ENCODE measurements around the gene TREML2. TPM values are rescaled to one million over a fixed set of nuclear protein-coding genes. Genes with fewer than 3 reads are reported as not detected.

The TREML2 gene
- total RNA-seq, 1 donor, result not detected

DNA sequence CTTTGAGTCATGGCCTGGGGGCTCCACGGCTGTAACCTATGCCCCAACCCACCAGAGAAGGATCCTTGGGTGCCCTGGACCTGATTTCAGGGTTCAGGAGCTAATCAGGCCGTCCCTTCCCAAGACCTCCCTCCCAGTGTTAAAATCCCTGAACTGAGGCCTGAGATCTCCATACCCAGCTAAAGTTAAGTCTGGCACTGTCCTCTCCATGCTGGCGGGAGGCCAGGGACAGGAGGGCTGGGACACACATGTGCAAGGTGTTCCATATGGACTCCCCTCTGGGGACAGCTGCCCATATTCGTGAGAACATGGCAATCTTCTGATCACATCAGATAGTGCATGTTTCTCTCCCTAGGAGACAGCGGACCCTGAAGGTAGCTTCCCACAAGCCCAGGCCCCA is 15.7 kb upstream of the TREML2 start:
- H3K36me3 ChIP-seq (ENCODE audit: insufficient read depth, low read length), result no peaks in the 10 kb centered on the region
- H3K27me3 ChIP-seq (ENCODE audit: insufficient read depth, low read length), result no peaks in the 10 kb centered on the region
- no peaks in the 10 kb centered on the region for H3K4me1 ChIP-seq (ENCODE audit: insufficient read depth, low read length)
- H2AFZ ChIP-seq (ENCODE audit: low read length), result no peak overlapping the region
- H3K79me2 ChIP-seq (ENCODE audit: insufficient read depth, low read length), result no peaks in the 10 kb centered on the region
- no peak for TF ChIP-seq CTCF (IDR thresholded peaks at IDR 0.05; ENCODE audit: extremely low read depth, low read depth, low read length)
- no peaks in the 10 kb centered on the region for H3K9me3 ChIP-seq (ENCODE audit: low read depth, low read length)
- no peak overlapping the region for H3K27ac ChIP-seq (ENCODE audit: low read depth, low read length)
- no peak overlapping the region for H3K4me3 ChIP-seq (ENCODE audit: insufficient read depth, low read length)
- no peaks in the 10 kb centered on the region for H4K20me1 ChIP-seq (ENCODE audit: insufficient read depth, low read length)
- no peak for DNase-seq (ENCODE audit: insufficient read length, low spot score, missing footprints)
- no peak overlapping the region for H3K4me2 ChIP-seq (ENCODE audit: insufficient read depth, low read length)

GRCh38 chr6:41215777-41216176 is 14.8 kb upstream of the TREML2 start:
- Histone ChIP-seq H3K4me2 (ENCODE audit: insufficient read depth, low read length) (no peak overlapping the region), H3K9me3 (ENCODE audit: low read depth, low read length) (no peaks in the 10 kb centered on the region), H3K79me2 (ENCODE audit: insufficient read depth, low read length) (no peaks in the 10 kb centered on the region), H3K27ac (ENCODE audit: low read depth, low read length) (no peak overlapping the region), H3K36me3 (ENCODE audit: insufficient read depth, low read length) (no peaks in the 10 kb centered on the region), H3K4me1 (ENCODE audit: insufficient read depth, low read length) (no peaks in the 10 kb centered on the region), H4K20me1 (ENCODE audit: insufficient read depth, low read length) (no peaks in the 10 kb centered on the region), H2AFZ (ENCODE audit: low read length) (no peak overlapping the region), H3K4me3 (ENCODE audit: insufficient read depth, low read length) (no peak overlapping the region), H3K27me3 (ENCODE audit: insufficient read depth, low read length) (no peaks in the 10 kb centered on the region)
- no peak for DNase-seq (ENCODE audit: insufficient read length, low spot score, missing footprints)
- no peak for TF ChIP-seq CTCF (IDR thresholded peaks at IDR 0.05; ENCODE audit: extremely low read depth, low read depth, low read length)

- Histone ChIP-seq H3K79me2 (ENCODE audit: insufficient read depth, low read length) (no peaks in the 10 kb centered on the region), H4K20me1 (ENCODE audit: insufficient read depth, low read length) (no peaks in the 10 kb centered on the region), H2AFZ (ENCODE audit: low read length) (no peak overlapping the region), H3K27me3 (ENCODE audit: insufficient read depth, low read length) (no peaks in the 10 kb centered on the region), H3K4me3 (ENCODE audit: insufficient read depth, low read length) (no peak overlapping the region), H3K36me3 (ENCODE audit: insufficient read depth, low read length) (no peaks in the 10 kb centered on the region), H3K27ac (ENCODE audit: low read depth, low read length) (no peak overlapping the region), H3K4me2 (ENCODE audit: insufficient read depth, low read length) (no peak overlapping the region), H3K9me3 (ENCODE audit: low read depth, low read length) (no peaks in the 10 kb centered on the region), H3K4me1 (ENCODE audit: insufficient read depth, low read length) (no peaks in the 10 kb centered on the region)
- TF ChIP-seq CTCF (IDR thresholded peaks at IDR 0.05; ENCODE audit: extremely low read depth, low read depth, low read length), result no peak
- DNase-seq (ENCODE audit: insufficient read length, low spot score, missing footprints), result no peak
These were observed 13.8 kb upstream of the TREML2 start for GRCh38 chr6:41214559-41215238.

DNA sequence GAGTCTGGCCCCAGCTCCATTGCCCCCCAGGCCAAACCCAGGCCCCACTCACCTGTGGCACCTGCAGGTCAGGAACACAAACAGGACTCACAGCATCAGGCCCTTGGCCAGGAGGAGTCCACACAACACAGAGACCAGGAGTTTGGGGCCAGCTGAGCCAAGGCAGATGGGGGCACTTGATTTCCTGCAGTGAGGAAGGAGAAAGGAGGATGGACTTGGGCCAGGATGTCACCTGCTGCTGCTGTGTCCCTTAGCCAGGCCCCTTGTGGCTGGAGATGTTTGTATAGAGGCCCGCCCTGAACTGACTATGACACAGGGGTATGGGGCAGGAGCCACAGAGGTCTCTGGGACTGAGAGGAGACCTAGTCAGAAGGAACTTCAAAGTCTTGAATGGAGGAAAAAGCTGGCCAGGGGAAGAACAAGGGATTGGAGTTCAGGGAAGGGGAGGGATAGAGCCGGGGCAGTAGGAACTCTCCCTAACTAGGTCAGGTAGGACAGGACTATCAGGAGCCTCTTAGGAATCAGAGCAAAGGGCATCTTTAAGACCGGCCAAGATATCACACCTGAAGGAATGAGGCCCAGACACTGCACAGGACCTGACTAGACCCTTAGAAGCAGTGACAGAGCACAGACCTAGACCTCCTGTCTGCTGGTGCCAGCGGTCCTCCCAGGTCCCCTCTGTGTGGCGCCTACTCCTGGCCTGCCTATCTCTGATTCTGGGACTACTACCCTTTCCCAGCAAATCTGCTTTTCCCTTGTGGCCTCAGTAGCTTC is 8.8 kb upstream of the TREML2 start:
- no peak for DNase-seq (ENCODE audit: insufficient read length, low spot score, missing footprints)
- Histone ChIP-seq H3K4me2 (ENCODE audit: insufficient read depth, low read length) (no peak overlapping the region), H3K9me3 (ENCODE audit: low read depth, low read length) (no peaks in the 10 kb centered on the region), H2AFZ (ENCODE audit: low read length) (no peak overlapping the region), H3K79me2 (ENCODE audit: insufficient read depth, low read length) (no peaks in the 10 kb centered on the region), H3K27ac (ENCODE audit: low read depth, low read length) (no peak overlapping the region), H4K20me1 (ENCODE audit: insufficient read depth, low read length) (no peaks in the 10 kb centered on the region), H3K27me3 (ENCODE audit: insufficient read depth, low read length) (no peaks in the 10 kb centered on the region), H3K4me3 (ENCODE audit: insufficient read depth, low read length) (no peak overlapping the region), H3K4me1 (ENCODE audit: insufficient read depth, low read length) (no peaks in the 10 kb centered on the region), H3K36me3 (ENCODE audit: insufficient read depth, low read length) (no peaks in the 10 kb centered on the region)
- no peak for TF ChIP-seq CTCF (IDR thresholded peaks at IDR 0.05; ENCODE audit: extremely low read depth, low read depth, low read length)

Data from osteoblast (primary cell).